ENCODE measurements around the gene ZNF512.

DNA sequence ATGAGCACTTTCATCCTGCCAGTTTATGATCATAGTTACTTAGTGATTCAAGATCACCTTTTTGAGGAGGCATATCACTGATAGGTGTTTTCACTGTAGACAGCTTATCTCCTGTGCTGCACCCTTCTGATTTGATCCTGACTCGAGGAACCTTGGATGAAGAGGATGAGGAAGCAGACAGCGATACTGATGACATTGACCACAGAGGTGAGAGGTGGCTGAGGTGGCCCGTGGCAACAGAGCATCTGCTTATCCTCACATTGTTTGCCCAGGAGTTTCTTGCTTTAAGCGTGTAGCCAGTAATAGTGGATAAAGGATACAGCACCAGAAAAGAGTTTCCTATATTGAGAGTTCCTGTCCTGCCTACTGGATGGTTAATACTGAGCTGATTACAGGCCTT is 64.9 kb downstream of the ZNF512 start:
- TF ChIP-seq, protein P1, sequence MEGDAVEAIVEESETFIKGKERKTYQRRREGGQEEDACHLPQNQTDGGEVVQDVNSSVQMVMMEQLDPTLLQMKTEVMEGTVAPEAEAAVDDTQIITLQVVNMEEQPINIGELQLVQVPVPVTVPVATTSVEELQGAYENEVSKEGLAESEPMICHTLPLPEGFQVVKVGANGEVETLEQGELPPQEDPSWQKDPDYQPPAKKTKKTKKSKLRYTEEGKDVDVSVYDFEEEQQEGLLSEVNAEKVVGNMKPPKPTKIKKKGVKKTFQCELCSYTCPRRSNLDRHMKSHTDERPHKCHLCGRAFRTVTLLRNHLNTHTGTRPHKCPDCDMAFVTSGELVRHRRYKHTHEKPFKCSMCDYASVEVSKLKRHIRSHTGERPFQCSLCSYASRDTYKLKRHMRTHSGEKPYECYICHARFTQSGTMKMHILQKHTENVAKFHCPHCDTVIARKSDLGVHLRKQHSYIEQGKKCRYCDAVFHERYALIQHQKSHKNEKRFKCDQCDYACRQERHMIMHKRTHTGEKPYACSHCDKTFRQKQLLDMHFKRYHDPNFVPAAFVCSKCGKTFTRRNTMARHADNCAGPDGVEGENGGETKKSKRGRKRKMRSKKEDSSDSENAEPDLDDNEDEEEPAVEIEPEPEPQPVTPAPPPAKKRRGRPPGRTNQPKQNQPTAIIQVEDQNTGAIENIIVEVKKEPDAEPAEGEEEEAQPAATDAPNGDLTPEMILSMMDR (IDR thresholded peaks at IDR 0.05) = no peak
- TF ChIP-seq POLR2A (IDR thresholded peaks at IDR 0.05) = no peak
